GM20000 (cell line): ENCODE data around the gene CTNNA3.

Experiments
- DNase-seq: peaks from one replicate; pipeline ENCODE4 v3.0.0; 2012; ENCODE audit warnings: low spot score
- TF ChIP-seq, protein P1 (sequence below): IDR thresholded peaks from 2 replicates; pipeline ENCODE4 v1.5.1; 2012; ENCODE audit warnings: mild to moderate bottlenecking, control low read depth; ENCODE audit errors: extremely low read depth, missing control alignments

The CTNNA3 gene

DNA sequence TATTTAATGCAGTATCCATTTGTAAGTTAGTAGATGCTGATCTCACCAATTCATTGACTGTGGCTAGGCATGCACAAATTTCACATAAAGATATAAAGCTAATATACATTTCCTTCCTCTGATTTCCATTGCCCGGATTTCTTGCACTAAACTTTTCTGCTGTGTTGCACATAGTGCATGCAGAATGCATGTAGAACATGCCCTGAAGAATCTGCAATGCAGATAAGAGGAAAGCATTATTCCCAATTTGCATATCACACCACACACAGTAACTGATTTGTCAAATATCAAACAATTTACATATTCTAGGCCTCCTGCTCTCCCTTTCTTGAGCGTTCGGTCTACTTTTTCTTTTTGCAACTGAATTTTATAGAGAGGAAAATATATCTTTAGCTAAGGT, 646.0 kb downstream of the CTNNA3 start:
- TF ChIP-seq, protein P1, sequence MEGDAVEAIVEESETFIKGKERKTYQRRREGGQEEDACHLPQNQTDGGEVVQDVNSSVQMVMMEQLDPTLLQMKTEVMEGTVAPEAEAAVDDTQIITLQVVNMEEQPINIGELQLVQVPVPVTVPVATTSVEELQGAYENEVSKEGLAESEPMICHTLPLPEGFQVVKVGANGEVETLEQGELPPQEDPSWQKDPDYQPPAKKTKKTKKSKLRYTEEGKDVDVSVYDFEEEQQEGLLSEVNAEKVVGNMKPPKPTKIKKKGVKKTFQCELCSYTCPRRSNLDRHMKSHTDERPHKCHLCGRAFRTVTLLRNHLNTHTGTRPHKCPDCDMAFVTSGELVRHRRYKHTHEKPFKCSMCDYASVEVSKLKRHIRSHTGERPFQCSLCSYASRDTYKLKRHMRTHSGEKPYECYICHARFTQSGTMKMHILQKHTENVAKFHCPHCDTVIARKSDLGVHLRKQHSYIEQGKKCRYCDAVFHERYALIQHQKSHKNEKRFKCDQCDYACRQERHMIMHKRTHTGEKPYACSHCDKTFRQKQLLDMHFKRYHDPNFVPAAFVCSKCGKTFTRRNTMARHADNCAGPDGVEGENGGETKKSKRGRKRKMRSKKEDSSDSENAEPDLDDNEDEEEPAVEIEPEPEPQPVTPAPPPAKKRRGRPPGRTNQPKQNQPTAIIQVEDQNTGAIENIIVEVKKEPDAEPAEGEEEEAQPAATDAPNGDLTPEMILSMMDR, result no peak
- no peak for DNase-seq

DNA sequence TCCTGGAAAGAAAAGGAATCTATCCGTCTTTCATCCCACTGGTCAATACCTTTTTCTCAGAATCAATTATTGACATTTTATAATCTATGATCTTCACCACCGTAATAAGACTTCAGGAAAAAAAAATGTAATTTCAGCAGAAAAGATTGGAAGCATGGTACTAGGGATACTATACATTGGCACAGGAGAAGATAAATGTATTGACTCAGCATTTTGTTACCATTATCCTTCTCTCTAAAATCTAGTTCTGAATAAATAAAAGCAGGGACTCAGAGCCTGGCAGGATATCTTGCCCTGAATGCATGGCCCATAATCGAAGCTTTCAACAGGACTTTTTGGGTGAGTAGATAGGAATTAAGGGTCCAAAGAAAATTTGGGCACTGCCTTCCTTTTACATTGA, 649.5 kb downstream of the CTNNA3 start:
- DNase-seq, result no peak
- TF ChIP-seq, protein P1, result no peak

DNA sequence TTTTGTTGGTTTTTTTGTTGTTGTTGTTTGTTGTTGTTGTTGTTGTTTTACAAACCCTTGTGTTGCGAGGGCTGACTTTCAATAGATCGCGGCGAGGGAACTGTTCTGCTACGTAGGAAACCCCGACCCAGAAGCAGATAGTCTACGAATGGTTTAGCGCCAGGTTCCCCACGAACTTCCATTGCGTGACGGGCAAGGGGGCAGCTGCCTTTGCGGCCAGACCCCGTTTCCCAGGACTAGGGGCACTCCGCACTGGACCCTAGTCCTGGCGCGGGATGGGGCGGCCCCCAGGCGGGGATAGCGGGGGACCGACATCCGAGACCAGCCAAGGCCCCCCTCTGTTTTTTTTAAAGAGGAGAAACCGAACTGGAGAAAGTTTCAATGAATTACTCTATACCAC, 650.6 kb downstream of the CTNNA3 start:
- DNase-seq, result no peak
- TF ChIP-seq, protein P1, result no peak

DNA sequence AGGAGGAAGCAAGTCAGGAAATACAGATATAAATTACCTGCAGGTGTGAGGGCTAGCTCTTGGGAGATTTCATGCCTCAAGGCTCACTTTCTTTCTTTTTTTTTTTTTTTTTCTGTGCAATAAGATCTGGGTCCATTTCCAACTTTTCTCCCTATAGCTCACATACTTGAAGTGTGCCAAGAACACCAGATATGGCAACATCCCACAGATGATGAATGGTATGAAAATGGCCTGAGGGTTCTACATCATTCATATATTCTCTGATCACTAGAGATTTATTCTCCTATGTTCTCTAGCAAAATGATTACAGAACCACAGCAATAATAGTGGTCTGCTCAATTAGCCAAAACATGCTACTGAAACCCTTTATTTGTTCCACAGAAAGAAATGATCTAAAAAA, 653.0 kb downstream of the CTNNA3 start:
- TF ChIP-seq, protein P1, result no peak
- no peak for DNase-seq

DNA sequence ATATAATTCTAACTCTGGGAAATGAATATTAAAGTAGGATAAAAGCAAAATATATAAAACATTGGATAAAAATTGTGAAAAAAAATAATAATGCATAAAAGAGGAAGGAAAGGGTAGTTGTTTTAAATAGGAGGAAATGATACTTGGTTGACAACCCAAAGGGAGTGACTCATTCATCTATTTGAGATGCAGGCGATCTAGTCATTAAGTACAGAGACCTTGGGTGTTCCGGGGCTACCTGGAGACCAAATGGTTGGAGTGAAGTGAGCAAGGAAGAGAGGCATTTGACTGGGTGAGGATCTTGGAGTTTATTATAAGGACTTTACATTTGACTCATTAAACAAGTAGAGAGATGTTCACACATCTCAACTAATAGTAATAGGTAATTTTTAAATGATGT, 659.2 kb downstream of the CTNNA3 start:
- TF ChIP-seq, protein P1, result no peak
- DNase-seq, result no peak

DNA sequence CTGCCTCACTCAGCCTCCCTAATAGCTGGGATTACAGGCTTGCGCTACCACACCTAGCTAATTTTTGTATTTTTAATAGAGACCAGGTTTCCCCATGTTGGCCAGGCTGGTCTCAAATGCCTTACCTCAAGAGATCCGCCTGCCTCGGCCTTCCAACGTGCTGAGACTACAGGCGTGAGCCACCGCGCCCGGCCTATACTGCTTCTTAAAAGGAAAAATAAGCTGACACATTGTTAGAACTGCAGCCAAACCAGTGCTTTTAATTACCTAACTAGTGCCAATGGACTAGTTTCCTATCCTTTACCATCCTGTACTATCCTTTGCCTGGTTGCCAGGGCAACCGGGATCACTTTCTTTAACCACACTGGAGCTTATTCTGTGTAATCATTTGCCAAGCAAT, 662.1 kb downstream of the CTNNA3 start:
- DNase-seq, result no peak
- TF ChIP-seq, protein P1, result no peak

DNA sequence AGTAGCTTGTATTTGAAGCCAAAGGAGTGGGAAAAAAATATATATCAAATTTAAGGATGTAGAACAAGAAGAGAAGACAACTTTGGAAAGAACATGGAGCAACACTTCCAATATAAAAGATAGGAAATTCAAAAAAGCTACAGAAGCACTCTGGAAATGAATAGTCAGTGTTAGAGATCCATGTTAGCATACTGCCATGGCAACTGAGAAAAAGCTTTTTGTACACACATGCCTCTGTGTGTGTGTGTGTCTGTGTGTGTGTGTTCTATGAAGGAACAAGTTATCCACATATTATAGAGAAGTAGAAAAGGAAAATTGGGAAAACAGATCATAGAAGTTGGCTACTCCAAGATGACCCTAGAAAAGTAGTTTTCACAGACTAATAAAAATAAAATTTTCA, 673.9 kb downstream of the CTNNA3 start:
- no peak for DNase-seq
- TF ChIP-seq, protein P1, result no peak
